HG03139 (cell line): Measurements from ENCODE around the gene TMEM88.
"Not testable (repeated sequence)": the region's sequence is repeated elsewhere in the genome, so short reads cannot be mapped to it uniquely, and the experiment has no call there.

Experiments
- ATAC-seq: cut with Tn5 transposase; IDR thresholded peaks from one replicate; pipeline ENCODE4 v1.9.1; 2021; ENCODE audit not compliant: unreplicated experiment

Gene TMEM88

DNA sequence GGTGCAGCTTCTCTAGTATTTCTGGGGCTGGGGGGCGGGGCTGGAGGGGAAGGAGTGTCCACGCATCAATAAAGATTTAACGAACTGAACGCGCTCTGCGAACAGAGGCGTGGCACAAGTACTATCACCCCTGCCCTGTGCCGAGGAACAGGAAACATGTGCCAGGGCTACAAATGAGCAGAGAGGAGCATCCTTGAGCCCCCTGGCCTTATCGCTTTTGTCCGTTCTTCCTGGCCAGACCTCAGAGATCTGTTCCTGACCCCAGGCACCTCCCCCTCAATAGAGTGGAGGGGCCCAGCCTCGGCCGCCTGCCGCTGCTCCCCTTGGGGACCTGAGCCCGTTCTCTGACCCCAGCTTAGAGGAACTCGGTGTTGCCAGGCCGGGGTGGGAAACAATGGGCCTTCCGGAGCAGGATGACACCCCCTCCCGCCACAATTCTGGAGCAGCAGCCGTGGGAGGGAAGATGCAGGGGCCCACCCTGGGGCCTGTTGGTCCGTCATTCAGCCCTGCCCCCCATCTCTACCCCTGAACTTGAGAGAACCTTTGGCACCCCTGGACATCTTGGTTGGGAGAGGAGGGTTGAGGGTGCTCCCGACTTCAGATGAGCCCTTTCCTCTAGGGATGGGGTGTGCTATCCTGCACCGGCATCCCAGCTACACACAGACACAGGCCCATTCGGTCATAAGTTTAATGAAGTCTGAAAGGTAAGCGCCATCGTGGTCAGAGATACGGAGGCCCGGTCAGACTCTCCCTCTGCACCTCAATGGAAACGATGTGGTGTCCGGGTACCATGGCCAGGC, 1.3 kb downstream of the TMEM88 start:
- ATAC-seq = no peak

GRCh38 chr17:7856811-7857712, 2.2 kb downstream of the TMEM88 start, which contains the start of gene NAA38:
NAA38 (minus strand) TSS chr17:7857559; CDS start chr17:7857463, 96 bp downstream.
- peak; percentile 58 for ATAC-seq

DNA sequence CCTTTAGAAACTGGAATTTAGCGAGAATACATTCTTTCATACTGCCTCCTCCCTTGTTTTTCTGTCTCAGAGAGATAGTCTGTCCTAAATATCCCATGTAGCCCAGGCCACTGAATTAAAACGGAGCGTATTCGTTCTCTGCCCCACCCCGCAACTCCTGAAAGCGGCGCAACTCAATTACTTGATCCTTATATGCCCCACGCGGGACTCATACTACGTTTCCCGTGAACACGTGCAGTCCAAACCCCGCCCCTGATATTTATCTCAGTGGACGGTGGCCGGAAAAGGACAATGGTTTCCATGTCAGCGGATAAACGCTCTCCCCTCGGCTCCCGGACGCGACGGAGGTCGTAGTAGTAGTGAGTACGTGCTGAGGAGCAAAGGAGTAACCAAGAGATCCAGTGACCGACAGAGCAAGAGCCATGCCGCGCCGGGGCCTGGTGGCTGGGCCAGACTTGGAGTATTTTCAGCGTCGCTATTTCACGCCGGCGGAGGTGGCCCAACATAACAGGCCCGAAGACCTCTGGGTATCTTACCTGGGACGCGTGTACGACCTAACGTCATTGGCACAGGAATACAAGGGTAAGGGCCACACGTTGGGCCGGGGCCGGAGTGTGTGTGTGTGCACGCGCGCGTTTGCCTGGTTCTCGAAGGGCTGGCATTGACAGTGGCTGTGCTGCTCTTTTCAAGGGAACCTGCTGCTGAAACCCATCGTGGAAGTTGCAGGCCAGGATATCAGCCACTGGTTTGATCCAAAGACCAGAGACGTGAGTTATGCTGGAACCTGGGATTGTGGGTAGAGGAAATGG, 3.1 kb downstream of the TMEM88 start, which contains the start of gene CYB5D1:
Gene CYB5D1, plus strand, starts transcription at position 291 of the 809 bp plus-strand sequence. Its CDS starts 132 bp downstream, at position 423.
- ATAC-seq = peak; percentile 30

- ATAC-seq = no peak
Measured at GRCh38 chr17:7858522-7858810, 3.6 kb downstream of the TMEM88 start.

DNA sequence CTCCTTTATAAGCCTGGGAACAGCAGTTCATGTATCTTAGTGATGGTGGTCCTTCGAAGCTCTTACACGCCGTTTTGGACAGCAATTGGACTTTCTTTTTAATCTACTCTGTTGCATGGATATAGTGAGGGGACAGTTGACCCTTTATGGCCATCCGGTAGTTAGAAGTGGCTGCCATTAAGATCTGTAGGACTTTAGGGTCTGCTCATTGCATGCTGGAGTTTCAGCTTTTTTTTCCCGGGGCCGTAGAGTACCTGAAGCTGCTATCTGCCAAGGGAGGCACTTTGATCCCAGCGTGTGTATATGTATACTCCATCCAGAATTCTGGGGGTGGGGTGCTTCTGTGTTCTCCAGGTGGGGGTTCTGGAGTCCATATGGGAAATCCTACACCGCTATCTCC, 4.2 kb downstream of the TMEM88 start:
- ATAC-seq = no peak

- ATAC-seq = no peak
Measured at GRCh38 chr17:7862692-7863437, 8.0 kb downstream of the TMEM88 start.

GRCh38 chr17:7864384-7864783, 9.5 kb downstream of the TMEM88 start:
- not testable (repeated sequence) for ATAC-seq

DNA sequence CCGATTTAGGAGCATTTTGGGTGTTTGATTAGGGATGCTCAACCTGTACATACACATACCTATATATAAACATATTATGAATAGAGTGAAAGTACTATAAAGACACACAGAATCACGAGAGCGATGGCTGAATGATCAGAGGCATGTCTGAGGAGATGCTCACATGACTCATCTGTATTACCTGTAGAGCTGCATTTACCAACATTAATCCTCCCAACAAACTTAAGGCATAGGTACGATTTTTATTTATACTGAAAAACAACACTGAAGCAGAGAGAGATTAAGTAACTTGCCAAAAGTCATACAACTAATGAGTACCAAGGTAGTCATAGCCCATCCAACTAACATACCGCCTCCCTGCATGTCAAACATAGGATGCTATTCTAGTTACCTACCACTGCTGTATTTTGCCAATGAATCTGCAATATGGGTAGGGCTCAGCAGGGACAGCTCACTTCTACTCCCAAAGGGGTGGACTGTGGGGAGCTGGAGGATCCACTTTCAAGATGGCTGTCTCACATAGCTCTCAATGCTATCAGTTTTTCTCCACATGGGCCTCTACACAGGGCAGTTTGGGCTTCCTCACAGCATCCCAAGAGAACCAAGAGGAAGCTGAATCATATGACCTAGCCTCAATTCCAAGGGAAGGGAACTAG, 10.3 kb downstream of the TMEM88 start:
- no peak for ATAC-seq

GRCh38 chr17:7867881-7868329, 13.0 kb downstream of the TMEM88 start:
- ATAC-seq = no peak

GRCh38 chr17:7873051-7873450, 18.2 kb downstream of the TMEM88 start:
- no peak for ATAC-seq

DNA sequence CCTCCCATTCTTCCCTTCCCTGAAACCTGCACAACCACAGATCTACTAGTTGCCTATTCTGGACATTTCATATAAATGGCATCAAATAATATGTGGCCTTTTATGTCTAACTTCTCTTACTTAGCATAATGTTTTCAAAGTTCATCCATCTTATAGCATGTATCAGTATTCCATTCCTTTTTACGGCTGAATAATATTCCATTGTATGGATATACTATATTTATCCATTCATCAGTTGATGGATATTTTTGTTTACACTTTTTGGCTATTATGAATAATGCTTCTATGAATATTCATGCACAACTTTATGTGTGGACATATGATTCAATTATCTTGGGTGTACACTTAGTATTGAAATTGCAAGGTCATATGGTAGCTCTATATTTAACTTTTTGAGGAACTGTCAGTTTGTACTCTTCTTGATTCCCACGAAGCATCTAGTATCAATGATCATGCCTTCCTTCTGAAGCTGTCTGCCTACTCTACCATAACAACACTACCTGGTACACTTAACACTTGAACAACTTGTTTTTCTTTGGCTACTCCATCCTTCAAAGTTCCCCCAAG, 21.0 kb downstream of the TMEM88 start:
- no peak for ATAC-seq

- ATAC-seq = no peak
Measured at GRCh38 chr17:7878234-7878633, 23.4 kb downstream of the TMEM88 start.

- no peak for ATAC-seq
Measured at GRCh38 chr17:7880076-7880868, 25.4 kb downstream of the TMEM88 start.

- no peak for ATAC-seq
Measured at GRCh38 chr17:7881276-7882054, 26.6 kb downstream of the TMEM88 start.

DNA sequence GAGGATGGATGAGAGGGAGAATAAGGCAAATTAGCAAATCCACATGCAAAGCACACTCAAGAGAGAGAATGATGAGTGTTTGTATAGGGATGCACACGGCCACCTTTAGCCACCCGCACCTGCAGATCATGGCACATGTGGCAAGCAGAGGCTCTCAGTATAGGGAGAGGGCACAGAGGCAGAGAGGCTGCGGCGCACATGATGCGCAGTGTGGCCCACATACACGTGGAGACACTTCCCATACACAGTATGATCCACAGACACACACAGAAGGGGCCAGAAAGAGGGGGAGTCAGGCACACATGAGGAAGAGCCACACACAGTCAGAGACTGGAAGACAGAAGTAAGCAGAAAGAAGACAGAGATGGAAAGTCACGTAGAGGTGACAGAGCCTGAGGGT, 27.2 kb downstream of the TMEM88 start:
- ATAC-seq = no peak

- no peak for ATAC-seq
Measured at GRCh38 chr17:7882629-7883028, 27.8 kb downstream of the TMEM88 start.

DNA sequence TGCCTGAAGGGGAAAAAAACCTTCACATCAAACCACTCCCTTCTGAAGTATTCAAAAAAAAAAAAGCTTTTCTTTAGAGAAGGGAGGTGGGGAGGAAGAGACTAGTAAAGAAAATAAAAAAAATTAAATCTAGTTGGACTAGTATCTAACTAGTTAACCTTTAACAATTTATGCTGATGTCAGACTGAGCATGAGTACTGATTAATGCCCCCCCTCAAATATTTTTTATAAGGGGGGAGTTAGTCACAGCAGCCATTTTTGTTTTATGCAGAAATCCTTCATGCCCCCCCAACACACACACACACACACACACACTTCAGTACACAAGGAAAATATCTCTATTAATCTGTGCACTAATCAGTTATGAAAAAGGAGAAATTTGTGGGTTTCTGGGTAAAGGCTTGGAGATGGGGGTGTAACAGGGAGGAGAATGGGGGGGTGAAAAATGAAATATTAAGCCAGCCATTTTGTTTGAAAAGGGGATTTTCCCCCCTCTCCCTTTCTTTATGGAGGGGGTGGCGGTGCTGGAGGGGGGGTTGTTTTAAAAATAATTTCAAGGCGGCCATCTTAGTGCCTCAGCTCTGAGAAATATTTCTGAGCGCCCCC, 29.0 kb downstream of the TMEM88 start:
- no peak for ATAC-seq
